ENCODE results near the gene ZDHHC24. TPM values are rescaled to one million over a fixed set of nuclear protein-coding genes. Genes with fewer than 3 reads are reported as not detected.

The ZDHHC24 gene
- total RNA-seq, 1 experiment from 2014 or later = 29.5 TPM

DNA sequence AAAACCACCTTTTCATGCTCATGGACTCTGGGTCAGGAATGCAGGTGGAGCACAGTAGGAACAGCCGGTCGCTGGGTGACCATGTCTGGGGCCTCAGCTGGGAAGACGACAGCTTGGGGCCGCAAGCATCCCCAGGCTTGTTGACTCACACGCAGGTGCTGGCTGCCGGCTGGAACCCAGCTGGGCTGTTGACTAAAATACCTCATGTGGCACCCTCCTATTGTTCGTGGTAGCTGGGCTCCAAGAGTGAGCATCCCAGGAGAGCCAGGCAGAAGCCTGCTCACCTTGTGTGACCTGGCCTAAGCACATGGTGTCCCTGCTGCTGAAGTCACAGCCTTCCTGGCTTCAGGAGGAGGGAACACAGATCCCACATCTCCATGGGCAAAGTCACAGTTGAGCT, 56.2 kb downstream of the ZDHHC24 start:
- Histone ChIP-seq H3K36me3 (ENCODE audit: control insufficient read depth, insufficient read depth, low read length) (peaks cover 5% of the 10 kb centered on the region; the same call in 1 of the 2 replicates), H3K9me3 (ENCODE audit: control insufficient read depth, insufficient read depth, low read depth, low read length) (no peaks in the 10 kb centered on the region), H3K4me3 (ENCODE audit: low read depth in 2 of 2, low read length in 2 of 2) (no peak overlapping the region), H3K4me1 (ENCODE audit: control insufficient read depth, insufficient read depth, low read length) (no peaks in the 10 kb centered on the region), H3K27me3 (ENCODE audit: control insufficient read depth, insufficient read depth, low read length) (no peaks in the 10 kb centered on the region), H3K27ac (ENCODE audit: low read length) (no peak overlapping the region)
- ChIA-PET POLR2A (interaction anchor here (0.7 kb wide), 1 partner anchor 59 kb away, joined by 9 read pairs; no protein-coding TSS in a partner anchor), CTCF (interaction anchor here (0.7 to 1.1 kb wide), 2 partner anchors 17 to 189 kb away, joined by 3 to 5 read pairs; no protein-coding TSS in a partner anchor)
- TF ChIP-seq SIN3A (IDR thresholded peaks at IDR 0.05; ENCODE audit: borderline replicate concordance, insufficient read depth, low read depth, low read length) = no peak
- TF ChIP-seq CTCF (IDR thresholded peaks at IDR 0.05) = no peak
- no peak for TF ChIP-seq POLR2AphosphoS5 (IDR thresholded peaks at IDR 0.05; ENCODE audit: low read depth, low read length)
- TF ChIP-seq TCF7L2 (IDR thresholded peaks at IDR 0.05; ENCODE audit: low read depth, low read length) = no peak
- no peak for TF ChIP-seq REST (IDR thresholded peaks at IDR 0.05; ENCODE audit: insufficient read depth in 1 of 2, low read depth in 2 of 2, low read length in 1 of 2)
- intact Hi-C loops (cut with micrococcal nuclease; ENCODE audit: unreplicated experiment) = no loop called here
- no TSS peak for BruUV-seq (replicated peaks)
- ATAC-seq (no peak; the same call in 1 of the 2 replicates), DNase-seq (ENCODE audit: low read depth, low spot score) (no peak)
- in situ Hi-C loops (cut with HindIII; ENCODE audit: low pct_unique_long_range_greater_than_20kb, low sequenced_read_pairs) = no loop called here

- no peak for DNase-seq (ENCODE audit: low read depth, low spot score)
- no peak for TF ChIP-seq SIN3A (IDR thresholded peaks at IDR 0.05; ENCODE audit: borderline replicate concordance, insufficient read depth, low read depth, low read length)
- TF ChIP-seq REST (IDR thresholded peaks at IDR 0.05; ENCODE audit: insufficient read depth in 1 of 2, low read depth in 2 of 2, low read length in 1 of 2) = no peak
- TF ChIP-seq POLR2AphosphoS5 (IDR thresholded peaks at IDR 0.05; ENCODE audit: low read depth, low read length) = no peak
- CTCF ChIA-PET = no interaction called here
- in situ Hi-C loops (cut with HindIII; ENCODE audit: low pct_unique_long_range_greater_than_20kb, low sequenced_read_pairs) (no loop called here), intact Hi-C loops (cut with micrococcal nuclease; ENCODE audit: unreplicated experiment) (no loop called here)
- H3K9me3 ChIP-seq (ENCODE audit: control insufficient read depth, insufficient read depth, low read depth, low read length) = no peaks in the 10 kb centered on the region
- peaks cover 5% of the 10 kb centered on the region; the same call in 1 of the 2 replicates for H3K36me3 ChIP-seq (ENCODE audit: control insufficient read depth, insufficient read depth, low read length)
- POLR2A ChIA-PET = no interaction called here
- ATAC-seq = no peak
- H3K27ac ChIP-seq (ENCODE audit: low read length) = no peak overlapping the region
- H3K27me3 ChIP-seq (ENCODE audit: control insufficient read depth, insufficient read depth, low read length) = no peaks in the 10 kb centered on the region
- BruUV-seq (replicated peaks) = no TSS peak
- H3K4me3 ChIP-seq (ENCODE audit: low read depth in 2 of 2, low read length in 2 of 2) = no peak overlapping the region
- no peaks in the 10 kb centered on the region for H3K4me1 ChIP-seq (ENCODE audit: control insufficient read depth, insufficient read depth, low read length)
Observed at GRCh38 chr11:66488957-66489356, 56.9 kb downstream of the ZDHHC24 start.

Data from Panc1 (cell line).